ENCODE measurements around the gene ILDR2. TPM values are rescaled to one million over a fixed set of nuclear protein-coding genes. Genes with fewer than 3 reads are reported as not detected.

ILDR2 gene
- total and polyA plus RNA-seq, 10 donors: under 0.01 to 1.4 (median 0.25) TPM

DNA sequence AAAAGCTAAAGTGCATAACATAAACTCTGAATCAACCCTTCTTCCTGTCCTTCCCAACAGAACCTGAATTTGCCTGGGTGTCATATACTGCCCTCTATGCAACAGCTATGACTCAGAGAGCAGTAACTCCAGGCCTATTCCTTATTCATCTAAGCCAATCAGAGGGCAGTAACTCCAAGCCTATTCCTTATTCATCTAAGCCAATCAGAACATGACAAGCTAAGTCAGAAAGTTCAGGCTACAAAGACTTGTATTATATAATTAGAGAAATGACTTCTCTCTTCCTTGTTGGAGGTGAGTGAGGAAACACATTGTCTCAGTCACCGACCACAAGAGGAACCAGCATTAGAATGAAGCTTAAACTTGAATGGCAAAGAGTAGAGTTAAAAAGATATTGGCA lies 73.1 kb downstream of the ILDR2 start:
- intact Hi-C loops (cut with DNase I; ENCODE audit: low total_unique reads): no loop called here
- no peaks in the 10 kb centered on the region for H3K36me3 ChIP-seq
- peaks cover 0 to 17% (median 0%) of the 10 kb centered on the region in 6 donors for H3K4me1 ChIP-seq
- H3K27ac ChIP-seq: no peak overlapping the region
- DNase-seq: no peak
- TF ChIP-seq POLR2AphosphoS5 (IDR thresholded peaks at IDR 0.05) (no peak), CTCF (IDR thresholded peaks at IDR 0.05 in 8 of 11, conservative IDR thresholded peaks at IDR 0.05 in 3 of 11) (no peak), POLR2A (IDR thresholded peaks at IDR 0.05) (no peak)
- no peaks in the 10 kb centered on the region for H3K27me3 ChIP-seq (replicated peaks in 1 of 7)
- peaks cover 0 to 13% (median 11%) of the 10 kb centered on the region in 8 donors for H3K9me3 ChIP-seq
- no peak overlapping the region for H3K4me3 ChIP-seq
- WGBS, 5 donors: 30 to 41% (median 35%) methylated on average over 1 of the region's 1 CpG

DNA sequence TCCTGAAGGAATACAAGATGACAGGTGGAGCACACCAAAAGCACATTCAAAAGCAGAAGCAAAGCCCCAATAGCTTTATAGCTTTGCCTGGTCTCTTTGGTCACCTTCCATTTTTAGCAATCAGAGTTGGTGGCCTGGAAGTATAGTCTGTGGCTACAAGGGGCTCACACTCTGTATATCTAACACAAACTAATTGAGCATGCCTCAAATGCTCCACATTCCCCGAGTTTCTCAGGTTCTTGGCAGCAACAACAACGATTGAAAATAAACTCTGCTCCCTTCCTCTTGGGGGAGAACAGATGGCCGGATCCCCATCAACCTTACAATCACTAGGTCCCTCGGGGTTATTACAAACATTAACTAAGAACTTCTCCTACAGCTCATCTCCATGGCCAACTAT lies 74.4 kb downstream of the ILDR2 start:
- peaks cover 0 to 19% (median 15%) of the 10 kb centered on the region in 8 donors for H3K9me3 ChIP-seq
- intact Hi-C loops (cut with DNase I; ENCODE audit: low total_unique reads): no loop called here
- DNase-seq: no peak
- H3K4me1 ChIP-seq: peaks cover 0 to 17% (median 0%) of the 10 kb centered on the region in 6 donors
- H3K4me3 ChIP-seq: no peak overlapping the region
- 45 to 68% (median 54%) methylated on average over 4 of the region's 4 CpGs for WGBS, 5 donors
- no peaks in the 10 kb centered on the region for H3K27me3 ChIP-seq (replicated peaks in 1 of 7)
- TF ChIP-seq CTCF (IDR thresholded peaks at IDR 0.05 in 8 of 11, conservative IDR thresholded peaks at IDR 0.05 in 3 of 11) (no peak), POLR2AphosphoS5 (IDR thresholded peaks at IDR 0.05) (no peak), POLR2A (IDR thresholded peaks at IDR 0.05) (no peak)
- H3K36me3 ChIP-seq: no peaks in the 10 kb centered on the region
- H3K27ac ChIP-seq: no peak overlapping the region

GRCh38 chr1:166899769-166900168 lies 75.6 kb downstream of the ILDR2 start:
- H3K4me1 ChIP-seq: peaks cover 0 to 14% (median 0%) of the 10 kb centered on the region in 6 donors
- TF ChIP-seq POLR2A (IDR thresholded peaks at IDR 0.05) (no peak), POLR2AphosphoS5 (IDR thresholded peaks at IDR 0.05) (no peak), CTCF (IDR thresholded peaks at IDR 0.05 in 8 of 11, conservative IDR thresholded peaks at IDR 0.05 in 3 of 11) (no peak)
- intact Hi-C loops (cut with DNase I; ENCODE audit: low total_unique reads): no loop called here
- H3K4me3 ChIP-seq: no peak overlapping the region
- no peaks in the 10 kb centered on the region for H3K27me3 ChIP-seq (replicated peaks in 1 of 7)
- DNase-seq: no peak
- no peak overlapping the region for H3K27ac ChIP-seq
- H3K9me3 ChIP-seq: peaks cover 0 to 19% (median 15%) of the 10 kb centered on the region in 8 donors
- no peaks in the 10 kb centered on the region for H3K36me3 ChIP-seq

DNA sequence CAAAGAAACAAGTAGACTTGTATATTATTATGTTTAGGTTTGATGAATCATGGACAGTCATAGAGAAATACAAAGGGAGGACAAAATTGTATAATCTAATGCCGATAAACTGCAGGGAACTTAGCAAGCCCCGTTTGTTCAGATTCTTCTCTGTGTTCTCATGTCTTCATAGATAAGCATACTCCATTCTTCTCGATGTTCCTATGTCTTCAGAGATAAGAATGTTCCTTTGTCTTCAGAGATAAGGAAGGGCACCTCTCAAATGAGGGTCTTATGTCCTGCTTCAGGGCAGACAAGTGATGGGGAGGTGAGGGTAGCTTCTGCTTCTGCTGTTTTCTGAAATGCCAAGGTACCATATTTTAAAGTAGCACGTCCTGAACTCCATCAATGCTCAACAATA lies 79.6 kb downstream of the ILDR2 start:
- Histone ChIP-seq H3K4me1 (no peaks in the 10 kb centered on the region), H3K27me3 (replicated peaks in 1 of 7) (no peaks in the 10 kb centered on the region), H3K9me3 (peaks cover 0 to 19% (median 15%) of the 10 kb centered on the region in 8 donors), H3K4me3 (no peak overlapping the region), H3K36me3 (no peaks in the 10 kb centered on the region), H3K27ac (no peak overlapping the region)
- intact Hi-C loops (cut with DNase I; ENCODE audit: low total_unique reads): no loop called here
- 82 to 89% (median 87%) methylated on average over 4 of the region's 4 CpGs for WGBS, 5 donors
- DNase-seq: no peak
- TF ChIP-seq POLR2AphosphoS5 (IDR thresholded peaks at IDR 0.05): no peak
- no peak for TF ChIP-seq POLR2A (IDR thresholded peaks at IDR 0.05)

GRCh38 chr1:166889776-166890175 lies 85.6 kb downstream of the ILDR2 start:
- intact Hi-C loops (cut with DNase I; ENCODE audit: low total_unique reads): no loop called here
- H3K27ac ChIP-seq: no peak overlapping the region
- H3K9me3 ChIP-seq: no peaks in the 10 kb centered on the region
- H3K4me1 ChIP-seq: peaks cover 0 to 4% (median 1%) of the 10 kb centered on the region in 6 donors
- no peak for DNase-seq
- no peak overlapping the region for H3K4me3 ChIP-seq
- no peak for TF ChIP-seq POLR2AphosphoS5 (IDR thresholded peaks at IDR 0.05)
- H3K27me3 ChIP-seq (replicated peaks in 1 of 7): peaks cover 0 to 12% (median 2%) of the 10 kb centered on the region in 7 donors
- H3K36me3 ChIP-seq: no peaks in the 10 kb centered on the region
